Left renal pelvis (tissue), 4 donors: ENCODE measurements around the gene BRD3. TPM values are rescaled to one million over a fixed set of nuclear protein-coding genes. Genes with fewer than 3 reads are reported as not detected.

ENCODE experiments used
- DNase-seq, 4 donors: peaks; one replicate each; pipeline ENCODE4 v3.0.0-alpha.2; 2013; ENCODE audit warnings: low read depth in 4 of 4, low spot score in 3 of 4
- polyA plus RNA-seq, 4 donors: library from polyadenylated mRNA; unstranded; fragments of 120-200 nt; gene quantifications; one replicate each; pipeline ENCODE4 v1.2.1, GENCODE V29; 2013; ENCODE audit not compliant: insufficient read length in 4 of 4

Gene BRD3
- polyA plus RNA-seq, 4 donors, result 42.1 to 52.4 (median 46.0) TPM

- DNase-seq, result no peak
Observed at GRCh38 chr9:134066913-134067851, 644 bp downstream of the BRD3 start.

GRCh38 chr9:134066526-134066912, 1.3 kb downstream of the BRD3 start:
- DNase-seq, result no peak

- DNase-seq, result no peak
Observed at GRCh38 chr9:134065612-134066419, 2.0 kb downstream of the BRD3 start.

GRCh38 chr9:134064711-134065110, 3.1 kb downstream of the BRD3 start:
- DNase-seq, result no peak

- no peak for DNase-seq
Observed at GRCh38 chr9:134063571-134064450, 4.0 kb downstream of the BRD3 start.

- DNase-seq, result no peak
Observed at GRCh38 chr9:134063088-134063570, 4.7 kb downstream of the BRD3 start.

- DNase-seq, result no peak
Observed at GRCh38 chr9:134062461-134063087, 5.3 kb downstream of the BRD3 start.

- no peak for DNase-seq
Observed at GRCh38 chr9:134061688-134062371, 6.0 kb downstream of the BRD3 start.

GRCh38 chr9:134061019-134061687, 6.7 kb downstream of the BRD3 start:
- DNase-seq, result no peak

GRCh38 chr9:134060546-134060945, 7.3 kb downstream of the BRD3 start:
- no peak for DNase-seq

- DNase-seq, result no peak
Observed at GRCh38 chr9:134059661-134060395, 8.0 kb downstream of the BRD3 start.

GRCh38 chr9:134059188-134059641, 8.6 kb downstream of the BRD3 start:
- DNase-seq, result no peak

- DNase-seq, result no peak
Observed at GRCh38 chr9:134058716-134059115, 9.1 kb downstream of the BRD3 start.

- DNase-seq, result no peak
Observed at GRCh38 chr9:134057751-134058701, 9.8 kb downstream of the BRD3 start.

- no peak for DNase-seq
Observed at GRCh38 chr9:134057307-134057657, 10.5 kb downstream of the BRD3 start.

- no peak for DNase-seq
Observed at GRCh38 chr9:134056483-134057306, 11.1 kb downstream of the BRD3 start.
